ENCODE measurements around the gene TTC39A.

DNA sequence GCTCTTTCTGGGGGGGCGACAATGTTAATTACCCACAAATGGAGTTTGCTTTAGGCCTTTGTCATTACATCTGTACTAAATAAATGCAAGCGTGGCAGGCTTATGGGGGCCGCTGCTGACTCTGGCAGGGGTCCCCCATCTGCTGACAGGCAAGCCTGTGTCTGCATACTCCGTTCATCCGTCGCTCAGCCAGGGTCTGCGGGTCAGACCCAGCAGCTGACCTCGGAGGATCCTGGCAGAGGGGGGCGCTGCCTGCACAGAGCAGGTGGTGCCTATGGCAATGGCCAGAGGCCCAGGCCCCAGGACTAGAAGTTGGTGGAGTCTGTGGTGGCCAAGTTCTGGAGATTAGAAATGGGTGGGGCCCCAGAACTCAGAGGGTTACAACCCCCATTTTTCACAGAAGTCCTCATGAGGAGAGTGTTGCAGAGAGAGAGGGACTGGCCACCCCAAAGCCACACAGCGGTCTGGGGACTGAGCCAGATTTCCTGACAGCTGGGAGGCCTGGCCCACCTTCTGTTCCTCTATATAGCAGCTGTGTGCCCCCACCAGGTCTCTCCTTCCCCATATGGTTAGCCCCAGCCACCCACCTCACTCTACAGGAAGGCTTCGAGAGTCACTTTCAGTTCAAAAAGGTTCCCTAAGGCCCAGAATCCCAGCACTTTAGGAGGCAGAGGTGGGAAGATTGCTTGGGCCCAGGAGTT, 31.0 kb downstream of the TTC39A start:
- TF ChIP-seq, protein P1, sequence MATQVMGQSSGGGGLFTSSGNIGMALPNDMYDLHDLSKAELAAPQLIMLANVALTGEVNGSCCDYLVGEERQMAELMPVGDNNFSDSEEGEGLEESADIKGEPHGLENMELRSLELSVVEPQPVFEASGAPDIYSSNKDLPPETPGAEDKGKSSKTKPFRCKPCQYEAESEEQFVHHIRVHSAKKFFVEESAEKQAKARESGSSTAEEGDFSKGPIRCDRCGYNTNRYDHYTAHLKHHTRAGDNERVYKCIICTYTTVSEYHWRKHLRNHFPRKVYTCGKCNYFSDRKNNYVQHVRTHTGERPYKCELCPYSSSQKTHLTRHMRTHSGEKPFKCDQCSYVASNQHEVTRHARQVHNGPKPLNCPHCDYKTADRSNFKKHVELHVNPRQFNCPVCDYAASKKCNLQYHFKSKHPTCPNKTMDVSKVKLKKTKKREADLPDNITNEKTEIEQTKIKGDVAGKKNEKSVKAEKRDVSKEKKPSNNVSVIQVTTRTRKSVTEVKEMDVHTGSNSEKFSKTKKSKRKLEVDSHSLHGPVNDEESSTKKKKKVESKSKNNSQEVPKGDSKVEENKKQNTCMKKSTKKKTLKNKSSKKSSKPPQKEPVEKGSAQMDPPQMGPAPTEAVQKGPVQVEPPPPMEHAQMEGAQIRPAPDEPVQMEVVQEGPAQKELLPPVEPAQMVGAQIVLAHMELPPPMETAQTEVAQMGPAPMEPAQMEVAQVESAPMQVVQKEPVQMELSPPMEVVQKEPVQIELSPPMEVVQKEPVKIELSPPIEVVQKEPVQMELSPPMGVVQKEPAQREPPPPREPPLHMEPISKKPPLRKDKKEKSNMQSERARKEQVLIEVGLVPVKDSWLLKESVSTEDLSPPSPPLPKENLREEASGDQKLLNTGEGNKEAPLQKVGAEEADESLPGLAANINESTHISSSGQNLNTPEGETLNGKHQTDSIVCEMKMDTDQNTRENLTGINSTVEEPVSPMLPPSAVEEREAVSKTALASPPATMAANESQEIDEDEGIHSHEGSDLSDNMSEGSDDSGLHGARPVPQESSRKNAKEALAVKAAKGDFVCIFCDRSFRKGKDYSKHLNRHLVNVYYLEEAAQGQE (IDR thresholded peaks at IDR 0.05; ENCODE audit: insufficient read depth in 1 of 2, low read depth in 2 of 2, low read length in 2 of 2): no peak
- no peak for TF ChIP-seq POLR2AphosphoS5 (IDR thresholded peaks at IDR 0.05; ENCODE audit: low read depth, low read length)
- no peak for TF ChIP-seq TAF1 (IDR thresholded peaks at IDR 0.05; ENCODE audit: borderline replicate concordance, insufficient read depth, low read length)

Data from PFSK-1 (cell line).